Neural cell (in vitro differentiated cells): ENCODE results near the gene CEMIP. TPM values are rescaled to one million over a fixed set of nuclear protein-coding genes. Genes with fewer than 3 reads are reported as not detected.
A peak's percentile ranks its signal among the peaks of the same experiment; 100 is the strongest.

Source experiments
- H2AFZ ChIP-seq: fragments of 200-600, 300-800 bp; sonication (generic), shearing (Covaris generic); 2 replicates; pipeline ENCODE4 v1.6.0; 2014; ENCODE audit warnings: low read depth, mild to moderate bottlenecking, antibody characterized with exemption, low read length, moderate library complexity
- H3F3A ChIP-seq: fragments of 200-600 bp; shearing (Covaris generic); 2 replicates; pipeline ENCODE4 v1.6.1; 2016; ENCODE audit warnings: mild to moderate bottlenecking, moderate library complexity, mixed read lengths, antibody characterized with exemption, low read length; ENCODE audit not compliant: insufficient read depth, poor library complexity, severe bottlenecking
- H3K27ac ChIP-seq: fragments of 200-600, 300-800 bp; sonication (generic), shearing (Covaris generic); 2 replicates; pipeline ENCODE4 v1.5.1; 2014; ENCODE audit warnings: mild to moderate bottlenecking, low read length, moderate library complexity
- H3K27me3 ChIP-seq: fragments of 300-800, 200-600 bp; sonication (generic), shearing (Covaris generic); 2 replicates; pipeline ENCODE4 v1.6.0; 2014; ENCODE audit warnings: mild to moderate bottlenecking, low read depth, low read length, moderate library complexity; ENCODE audit not compliant: insufficient read depth
- H3K36me3 ChIP-seq: fragments of 300-800, 200-600 bp; sonication (generic), shearing (Covaris generic); 2 replicates; pipeline ENCODE4 v1.5.1; 2014; ENCODE audit warnings: mild to moderate bottlenecking, antibody characterized with exemption, low read length, moderate library complexity; ENCODE audit not compliant: insufficient read depth
- H3K4me2 ChIP-seq: fragments of 300-800, 200-600 bp; sonication (generic), shearing (Covaris generic); 2 replicates; pipeline ENCODE4 v1.6.0; 2014; ENCODE audit warnings: mild to moderate bottlenecking, low read length
- H3K4me3 ChIP-seq: fragments of 300-800, 200-600 bp; sonication (generic), shearing (Covaris generic); 2 replicates; pipeline ENCODE4 v1.5.1; 2014; ENCODE audit warnings: mild to moderate bottlenecking, low read length, moderate library complexity
- H3K79me2 ChIP-seq: fragments of 200-600 bp; shearing (Covaris generic); replicated peaks from 2 replicates; pipeline ENCODE4 v1.6.0; 2014; ENCODE audit warnings: mild to moderate bottlenecking, low read length, moderate library complexity; ENCODE audit not compliant: insufficient read depth
- H3K9ac ChIP-seq: fragments of 300-800, 200-600 bp; sonication (generic), shearing (Covaris generic); 2 replicates; pipeline ENCODE4 v1.6.1; 2016; ENCODE audit warnings: mild to moderate bottlenecking, low read length, mixed read lengths
- H3K9me2 ChIP-seq: fragments of 200-600 bp; shearing (Covaris generic); 2 replicates; pipeline ENCODE4 v1.6.1; 2016; ENCODE audit warnings: mild to moderate bottlenecking, low read length, mixed read lengths; ENCODE audit not compliant: insufficient read depth
- H3K9me3 ChIP-seq: fragments of 200-600, 300-800 bp; sonication (generic), shearing (Covaris generic); 2 replicates; pipeline ENCODE4 v1.6.1; 2016; ENCODE audit warnings: mild to moderate bottlenecking, mixed run types, low read length, moderate library complexity, mixed read lengths
- H4K20me1 ChIP-seq: fragments of 200-600 bp; shearing (Covaris generic); 2 replicates; pipeline ENCODE4 v1.6.1; 2016; ENCODE audit warnings: mild to moderate bottlenecking, mixed run types; ENCODE audit not compliant: insufficient read depth
- CTCF ChIP-seq: fragments of 450-650 bp; IDR thresholded peaks from 2 replicates; pipeline ENCODE4 v1.5.1; 2014; ENCODE audit warnings: antibody characterized with exemption, mild to moderate bottlenecking, moderate library complexity; ENCODE audit not compliant: poor library complexity, severe bottlenecking
- EP300 ChIP-seq: fragments of 450-650 bp; conservative IDR thresholded peaks from 2 replicates; pipeline ENCODE4 v1.6.1; 2014; ENCODE audit warnings: antibody characterized with exemption, mild to moderate bottlenecking, moderate library complexity; ENCODE audit not compliant: poor library complexity, severe bottlenecking
- EZH2 ChIP-seq: fragments of 200-600, 300-800 bp; shearing (Covaris generic), sonication (generic); IDR thresholded peaks from 2 replicates; pipeline ENCODE4 v1.6.1; 2014; ENCODE audit warnings: antibody characterized with exemption, low read length, borderline replicate concordance, mild to moderate bottlenecking; ENCODE audit not compliant: insufficient read depth, poor library complexity, severe bottlenecking
- MXI1 ChIP-seq: fragments of 450-650 bp; conservative IDR thresholded peaks from 2 replicates; pipeline ENCODE4 v1.6.1; 2014; ENCODE audit warnings: antibody characterized with exemption, mild to moderate bottlenecking; ENCODE audit not compliant: poor library complexity, severe bottlenecking
- POLR2AphosphoS5 ChIP-seq: IDR thresholded peaks from 2 replicates; pipeline ENCODE4 v1.6.1; 2012
- RAD21 ChIP-seq: fragments of 450-650 bp; conservative IDR thresholded peaks from 2 replicates; pipeline ENCODE4 v1.6.1; 2014; ENCODE audit warnings: antibody characterized with exemption, mild to moderate bottlenecking, moderate library complexity
- REST ChIP-seq: IDR thresholded peaks from 2 replicates; pipeline ENCODE4 v1.6.1; 2012; ENCODE audit warnings: borderline replicate concordance
- SMC3 ChIP-seq: fragments of 450-650 bp; conservative IDR thresholded peaks from 2 replicates; pipeline ENCODE4 v1.6.1; 2014; ENCODE audit warnings: antibody characterized with exemption, mild to moderate bottlenecking, moderate library complexity; ENCODE audit not compliant: poor library complexity
- TAF1 ChIP-seq: IDR thresholded peaks from 2 replicates; pipeline ENCODE4 v1.6.1; 2012; ENCODE audit warnings: low read depth
- polyA plus RNA-seq: library from polyadenylated mRNA; depleted of rRNA; stranded (reverse); fragments of >200 nt; gene quantifications from 2 replicates; pipeline ENCODE4 v1.2.3, GENCODE V29; 2014

The CEMIP gene
- polyA plus RNA-seq, 1 donor from 2014 or later, result 0.04 TPM

- Histone ChIP-seq H3K36me3 (no peaks in the 10 kb centered on the region), H3K9me3 (no peaks in the 10 kb centered on the region), H3K9ac (no peak overlapping the region), H3K27me3 (no peaks in the 10 kb centered on the region), H3K4me2 (no peak overlapping the region), H4K20me1 (no peaks in the 10 kb centered on the region), H3K27ac (no peak overlapping the region), H2AFZ (no peak overlapping the region), H3K79me2 (no peaks in the 10 kb centered on the region), H3K4me3 (no peak overlapping the region), H3F3A (no peaks in the 10 kb centered on the region), H3K9me2 (no peaks in the 10 kb centered on the region)
- TF ChIP-seq EP300 (no peak), CTCF (no peak), REST (no peak), RAD21 (no peak), SMC3 (no peak), TAF1 (no peak)
These were observed 37.0 kb downstream of the CEMIP start for GRCh38 chr15:80816049-80816653.

GRCh38 chr15:80816936-80817335 is 37.8 kb downstream of the CEMIP start:
- Histone ChIP-seq H3K4me3 (no peak overlapping the region), H3F3A (no peaks in the 10 kb centered on the region), H2AFZ (no peak overlapping the region), H3K4me2 (no peak overlapping the region), H3K27ac (no peak overlapping the region), H3K27me3 (no peaks in the 10 kb centered on the region), H3K79me2 (no peaks in the 10 kb centered on the region), H3K9me3 (no peaks in the 10 kb centered on the region), H3K9ac (no peak overlapping the region), H4K20me1 (no peaks in the 10 kb centered on the region), H3K9me2 (no peaks in the 10 kb centered on the region), H3K36me3 (no peaks in the 10 kb centered on the region)
- no peak for TF ChIP-seq MXI1
- no peak for TF ChIP-seq SMC3
- TF ChIP-seq CTCF, result no peak
- TF ChIP-seq EZH2, result no peak
- peak; percentile 63 for TF ChIP-seq POLR2AphosphoS5
- no peak for TF ChIP-seq REST
